Measurements from ENCODE around the gene CRYBB3.
"Not testable (repeated sequence)": the region's sequence is repeated elsewhere in the genome, so short reads cannot be mapped to it uniquely, and the experiment has no call there.

CRYBB3 gene

DNA sequence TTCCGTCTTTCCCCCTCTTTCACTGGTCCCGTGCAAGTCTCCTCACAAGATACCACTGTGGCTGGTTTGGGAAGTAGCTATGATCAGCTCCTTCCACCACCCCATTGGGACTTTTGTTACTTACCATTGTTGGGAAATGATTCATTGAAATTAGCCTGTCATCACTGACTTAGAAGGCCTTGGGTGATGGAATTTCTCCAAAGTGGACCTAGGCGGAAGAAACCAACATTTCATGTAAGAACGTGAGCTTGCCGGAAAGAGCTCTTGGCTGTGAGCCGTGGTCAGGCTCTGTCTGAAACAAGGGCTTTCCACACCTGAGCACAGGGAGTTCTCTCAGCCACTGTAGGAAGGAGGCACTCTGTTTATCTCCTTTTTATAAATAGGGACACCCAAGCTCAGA is 23.5 kb upstream of the CRYBB3 start:
- no peak for DNase-seq

DNA sequence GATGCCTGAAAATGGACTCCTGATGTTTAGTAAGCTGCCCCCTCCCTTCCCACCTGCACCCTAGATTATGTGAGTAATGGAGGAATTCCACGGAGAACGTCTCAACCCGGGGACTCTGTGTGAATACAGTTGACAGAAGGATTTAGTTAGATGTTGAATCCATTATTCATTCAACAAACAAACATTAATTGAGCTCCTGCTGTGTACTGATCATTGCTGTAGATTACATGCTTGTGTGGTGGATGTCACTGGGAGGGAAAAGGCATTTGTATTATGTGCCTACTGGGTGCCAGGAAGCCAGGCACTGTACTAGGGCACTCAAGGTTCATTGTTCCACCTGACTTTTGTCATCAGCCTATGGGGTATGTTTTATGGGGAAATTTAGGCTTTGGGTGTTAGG is 22.9 kb upstream of the CRYBB3 start:
- DNase-seq: no peak

GRCh38 chr22:25177226-25177625 is 22.4 kb upstream of the CRYBB3 start:
- DNase-seq: no peak

DNA sequence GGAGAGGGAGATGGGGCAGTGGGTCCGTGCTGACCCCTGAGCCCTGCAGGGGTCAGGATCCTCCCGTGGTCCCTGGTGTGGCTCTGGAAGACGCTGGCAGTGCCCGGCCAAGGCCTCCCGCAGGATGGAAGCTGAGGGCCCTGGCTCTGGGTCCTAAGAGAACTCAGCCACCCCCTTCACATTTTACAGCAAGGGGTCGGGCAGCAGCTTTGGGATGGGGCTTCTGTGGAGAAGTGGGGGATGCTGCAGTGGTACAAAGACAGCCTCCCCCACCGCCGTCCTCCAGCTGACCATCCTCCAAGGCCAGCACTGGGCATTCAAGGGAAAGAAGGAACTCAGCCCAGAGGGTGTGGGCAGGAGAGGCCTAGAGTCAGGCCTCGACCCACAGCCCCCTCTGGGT is 21.8 kb upstream of the CRYBB3 start:
- no peak for DNase-seq

- not testable (repeated sequence) for DNase-seq
These were observed 21.3 kb upstream of the CRYBB3 start for GRCh38 chr22:25178348-25178747.

- not testable (repeated sequence) for DNase-seq
These were observed 20.6 kb upstream of the CRYBB3 start for GRCh38 chr22:25178869-25179631.

DNA sequence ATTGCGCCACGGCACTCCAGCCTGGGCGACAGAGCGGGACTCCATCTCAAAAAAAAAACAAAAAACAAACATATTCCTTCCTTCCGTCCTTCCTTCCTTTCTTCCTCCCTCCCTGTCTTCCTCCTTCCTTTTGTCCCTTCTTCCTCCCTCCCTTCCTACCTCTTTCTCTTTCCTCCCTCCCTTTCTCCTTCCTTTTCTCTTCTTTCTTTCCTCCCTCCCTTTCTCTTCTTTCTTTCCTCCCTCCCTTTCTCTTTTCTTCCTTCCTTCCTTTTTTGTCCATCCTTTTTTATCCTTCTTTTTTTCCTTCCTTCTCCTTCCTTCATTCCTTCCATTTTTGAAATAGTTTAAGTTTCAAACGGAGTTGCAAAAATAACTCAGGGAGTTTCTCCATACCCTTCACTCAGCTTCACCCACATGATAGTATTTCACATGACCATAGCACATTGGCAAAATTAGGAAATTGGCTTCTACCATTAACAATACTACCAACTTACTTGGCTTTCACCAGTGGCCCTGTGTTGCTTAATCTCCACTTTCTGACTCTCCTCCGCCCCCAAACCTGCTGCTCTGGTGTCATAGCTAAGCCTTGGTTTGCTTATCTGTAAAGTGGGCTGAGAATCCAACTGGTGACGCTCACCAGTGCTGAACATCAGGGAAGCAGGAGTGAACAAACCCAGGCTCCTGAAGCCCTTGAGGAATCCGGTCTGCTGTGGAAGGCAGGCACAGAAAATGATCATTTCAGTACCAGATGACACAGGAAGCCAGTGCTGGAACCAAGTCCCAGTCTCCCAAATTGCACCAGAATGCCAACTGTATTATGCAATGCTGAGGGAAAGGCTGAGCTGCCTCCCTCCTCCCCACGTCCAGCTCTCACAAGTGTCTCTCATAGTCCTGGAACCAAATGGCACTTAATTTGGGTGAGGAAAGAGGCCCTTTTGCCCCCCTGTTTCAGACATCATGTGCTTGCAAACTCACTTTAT is 17.2 kb upstream of the CRYBB3 start:
- DNase-seq: no peak

DNA sequence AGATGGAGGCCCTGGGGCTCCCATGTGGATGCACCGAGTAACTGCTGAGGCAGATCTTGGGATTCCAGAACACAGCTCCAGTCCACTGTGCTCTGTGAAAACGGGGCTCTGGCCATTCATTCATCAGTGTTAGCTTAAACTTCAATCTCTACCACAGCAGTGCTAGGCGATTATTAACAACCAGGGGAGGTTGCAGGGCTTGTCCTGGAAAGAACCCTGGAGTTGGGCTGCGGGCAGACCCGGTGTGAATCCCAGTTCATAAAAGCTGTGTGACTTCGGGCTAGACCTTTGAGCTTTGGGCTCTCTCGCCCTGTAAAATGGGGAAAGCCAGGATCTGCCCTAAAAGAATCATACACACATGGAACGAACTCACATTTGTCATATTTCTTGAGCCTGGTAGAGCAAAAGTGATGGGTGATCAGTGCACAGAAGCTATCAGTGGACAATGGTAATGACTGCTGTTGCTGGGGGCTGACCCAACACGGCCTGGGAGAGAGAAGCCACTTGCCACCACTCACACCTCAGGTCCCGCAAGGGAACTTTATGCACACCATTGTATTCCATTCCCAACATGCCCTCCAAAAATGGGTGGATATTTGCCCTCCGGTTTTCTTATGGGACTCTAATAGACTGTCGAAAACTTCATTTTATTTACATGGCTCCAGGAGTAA is 15.6 kb upstream of the CRYBB3 start:
- no peak for DNase-seq

- no peak for DNase-seq
These were observed 13.5 kb upstream of the CRYBB3 start for GRCh38 chr22:25186140-25186539.

GRCh38 chr22:25187469-25187868 is 12.2 kb upstream of the CRYBB3 start:
- no peak for DNase-seq

- DNase-seq: no peak
These were observed 7.3 kb upstream of the CRYBB3 start for GRCh38 chr22:25192406-25192805.

- no peak for DNase-seq
These were observed 6.5 kb upstream of the CRYBB3 start for GRCh38 chr22:25193130-25193529.

DNA sequence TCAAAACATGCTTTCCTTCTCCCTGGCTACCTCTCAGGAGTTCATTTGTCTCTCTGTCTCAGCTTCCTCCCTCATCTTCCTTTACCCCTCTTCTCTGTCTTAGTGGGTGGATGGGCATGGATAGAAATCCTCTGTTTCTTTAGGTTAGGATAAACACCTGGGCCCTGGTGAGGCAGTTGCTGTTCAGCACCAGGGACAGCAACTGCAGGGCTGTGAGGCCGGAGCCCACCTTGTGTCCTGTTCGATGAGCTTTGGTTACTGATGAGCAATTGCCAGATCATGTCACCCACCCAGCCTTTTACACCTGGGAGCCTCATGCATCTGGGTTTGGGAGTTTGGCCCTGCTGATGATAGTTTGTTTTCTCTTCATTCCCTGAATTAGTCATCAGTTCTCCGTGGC is 6.1 kb upstream of the CRYBB3 start:
- no peak for DNase-seq

GRCh38 chr22:25196326-25196725 is 3.3 kb upstream of the CRYBB3 start:
- DNase-seq: no peak

DNA sequence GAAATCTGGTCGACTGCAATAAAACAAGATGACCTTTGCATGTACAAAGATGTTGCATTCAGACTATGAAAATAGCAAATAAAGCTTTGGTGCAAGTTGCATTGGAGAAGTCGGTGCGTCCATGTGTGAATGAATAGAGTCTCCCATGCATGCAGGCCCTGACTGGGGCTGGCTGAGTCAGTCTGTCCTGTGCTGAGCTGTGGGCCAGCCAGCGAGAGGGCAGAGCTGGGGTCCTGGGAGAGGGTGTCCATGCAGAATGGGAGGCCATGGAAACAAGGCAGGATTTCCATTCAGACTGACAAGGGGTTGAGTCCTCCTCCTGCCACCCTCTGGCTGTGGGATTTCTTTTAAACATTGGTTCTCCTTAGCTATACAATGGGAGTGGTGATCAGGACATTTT is 2.3 kb upstream of the CRYBB3 start:
- DNase-seq: no peak

GRCh38 chr22:25200967-25201366 is 1.3 kb downstream of the CRYBB3 start:
- no peak for DNase-seq

GRCh38 chr22:25201557-25202273 is 2.1 kb downstream of the CRYBB3 start:
- DNase-seq: no peak

DNA sequence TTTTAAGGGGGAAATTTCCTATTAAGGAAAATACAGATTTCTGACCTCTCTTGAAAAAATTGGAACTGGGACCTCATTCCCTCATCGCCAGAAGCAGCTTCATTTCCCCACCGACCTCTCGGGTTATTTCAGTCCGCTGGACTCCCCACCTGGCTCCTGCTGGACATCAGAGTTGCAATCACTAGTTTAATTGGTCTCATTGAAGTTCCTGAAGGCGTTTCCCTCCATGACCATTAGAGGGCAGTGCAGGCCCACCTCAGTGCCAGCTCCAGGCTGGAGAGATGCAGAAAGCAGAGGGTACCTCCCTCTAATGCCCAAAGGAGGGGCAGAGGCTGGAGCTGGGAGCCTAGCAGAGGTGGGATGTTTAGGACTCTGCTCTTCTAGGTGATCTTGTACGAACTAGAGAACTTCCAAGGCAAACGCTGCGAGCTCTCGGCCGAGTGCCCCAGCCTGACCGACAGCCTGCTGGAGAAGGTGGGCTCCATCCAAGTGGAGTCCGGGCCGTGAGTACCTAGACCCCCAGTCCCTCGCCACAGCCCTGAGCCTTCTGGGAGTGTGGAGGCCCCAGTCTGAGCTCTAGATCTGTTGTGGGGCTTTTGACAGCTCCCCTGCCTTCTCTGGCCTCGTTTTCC is 2.7 kb downstream of the CRYBB3 start:
- DNase-seq: peak; percentile 44

DNA sequence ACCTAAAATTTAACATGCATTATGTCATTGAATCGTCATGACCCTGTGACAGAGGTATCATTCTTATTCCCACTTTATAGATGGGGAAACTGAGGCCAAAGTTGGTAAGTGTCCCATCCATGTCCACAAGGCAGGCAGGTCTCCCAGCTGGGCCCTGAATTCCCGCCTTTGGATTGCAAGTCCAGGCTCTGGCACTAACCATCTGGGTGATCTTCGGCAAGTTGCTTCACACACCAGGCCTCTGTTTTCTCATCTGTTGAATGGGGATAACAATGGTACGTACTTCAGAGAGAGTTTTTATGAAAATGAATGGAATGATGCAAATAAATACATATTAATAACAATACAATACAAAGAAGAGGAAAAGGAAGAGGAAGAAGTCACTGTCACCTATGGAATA is 3.4 kb downstream of the CRYBB3 start:
- no peak for DNase-seq

- DNase-seq: not testable (repeated sequence)
These were observed 4.9 kb downstream of the CRYBB3 start for GRCh38 chr22:25204547-25204946.

DNA sequence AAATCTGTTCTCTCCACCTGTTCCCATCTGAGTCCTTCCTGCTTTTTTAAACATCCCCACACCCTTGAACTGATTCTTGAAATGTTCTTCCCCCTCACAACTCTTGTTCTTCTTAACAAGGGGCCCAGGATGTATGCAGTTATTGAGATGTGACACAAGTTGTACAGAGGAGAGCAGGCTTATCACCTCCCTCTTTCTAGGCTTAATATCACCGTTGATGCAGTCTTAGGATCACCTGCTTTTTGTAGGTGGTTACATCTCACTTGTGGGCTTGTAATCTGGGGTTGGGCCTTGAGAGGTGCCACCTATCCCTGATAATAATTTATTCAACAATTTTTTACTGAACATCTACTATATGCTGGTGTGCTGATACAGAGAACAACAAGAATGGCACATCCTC is 6.2 kb downstream of the CRYBB3 start:
- DNase-seq: no peak

DNA sequence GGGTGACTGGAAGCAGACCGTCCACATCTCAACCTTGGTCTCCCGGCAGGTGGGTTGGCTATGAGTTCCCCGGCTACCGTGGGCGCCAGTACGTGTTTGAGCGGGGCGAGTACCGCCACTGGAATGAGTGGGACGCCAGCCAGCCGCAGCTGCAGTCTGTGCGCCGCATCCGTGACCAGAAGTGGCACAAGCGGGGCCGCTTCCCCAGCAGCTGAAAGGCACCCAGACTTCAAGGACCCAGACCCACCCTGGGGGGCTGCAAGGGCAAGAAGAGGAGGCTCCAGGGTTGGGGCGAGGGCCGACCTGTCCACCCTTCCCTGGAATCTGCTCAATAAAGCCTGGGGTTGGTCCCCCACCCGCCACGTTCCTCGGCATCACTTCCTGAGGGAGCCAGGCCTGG is 7.3 kb downstream of the CRYBB3 start:
- DNase-seq: no peak
